ENCODE data around the gene LUC7L. TPM values are rescaled to one million over a fixed set of nuclear protein-coding genes. Genes with fewer than 3 reads are reported as not detected.

Gene LUC7L
- total RNA-seq, 1 experiment from 2014 or later, result 137 TPM

DNA sequence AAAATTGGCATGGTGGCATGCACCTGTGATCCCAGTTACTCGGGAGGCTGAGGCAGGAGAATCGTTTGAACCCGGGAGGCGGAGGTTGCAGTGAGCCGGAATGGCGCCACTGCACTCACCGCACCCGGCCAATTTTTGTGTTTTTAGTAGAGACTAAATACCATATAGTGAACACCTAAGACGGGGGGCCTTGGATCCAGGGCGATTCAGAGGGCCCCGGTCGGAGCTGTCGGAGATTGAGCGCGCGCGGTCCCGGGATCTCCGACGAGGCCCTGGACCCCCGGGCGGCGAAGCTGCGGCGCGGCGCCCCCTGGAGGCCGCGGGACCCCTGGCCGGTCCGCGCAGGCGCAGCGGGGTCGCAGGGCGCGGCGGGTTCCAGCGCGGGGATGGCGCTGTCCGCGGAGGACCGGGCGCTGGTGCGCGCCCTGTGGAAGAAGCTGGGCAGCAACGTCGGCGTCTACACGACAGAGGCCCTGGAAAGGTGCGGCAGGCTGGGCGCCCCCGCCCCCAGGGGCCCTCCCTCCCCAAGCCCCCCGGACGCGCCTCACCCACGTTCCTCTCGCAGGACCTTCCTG is 49.1 kb downstream of the LUC7L start, which contains the start of gene HBQ1:
Gene HBQ1 (plus strand): TSS at position 359 of the 575 bp plus-strand sequence. CDS start 28 bp downstream, at position 387.
- Histone ChIP-seq H2BK5ac (ENCODE audit: insufficient read length, low read length) (no peak within 1 kb of the TSS), H3K14ac (ENCODE audit: insufficient read depth, low read length) (peak within 1 kb of the TSS; percentile 25; the same call in 1 of the 2 replicates), H2BK20ac (ENCODE audit: low read depth, low read length, poor library complexity, severe bottlenecking) (no peak within 1 kb of the TSS), H3K79me2 (ENCODE audit: insufficient read depth, low read length) (no peaks in the 10 kb centered on the region), H3K27ac (ENCODE audit: insufficient read length, low read depth, low read length) (no peak within 1 kb of the TSS), H3K9ac (ENCODE audit: extremely low read depth, insufficient read length, low read length) (no peak within 1 kb of the TSS), H3K18ac (ENCODE audit: insufficient read length, low read depth, low read length) (no peak within 1 kb of the TSS), H2BK12ac (ENCODE audit: insufficient read length, low read depth, low read length) (no peak within 1 kb of the TSS), H4K5ac (ENCODE audit: insufficient read length, low read depth, low read length) (no peak within 1 kb of the TSS), H2BK120ac (ENCODE audit: low read depth, low read length, poor library complexity, severe bottlenecking) (no peak within 1 kb of the TSS), H4K8ac (replicated peaks; ENCODE audit: insufficient read length, low read depth, low read length) (no peak within 1 kb of the TSS), H2AK5ac (ENCODE audit: insufficient read length, low read length) (no peak within 1 kb of the TSS), H3K23me2 (ENCODE audit: insufficient read length, low read depth, low read length, poor library complexity, severe bottlenecking) (peaks cover 5% of the 10 kb centered on the region), H3K27me3 (ENCODE audit: insufficient read depth, low read length) (peaks cover 34% of the 10 kb centered on the region), H4K91ac (ENCODE audit: insufficient read length, low read depth, low read length) (no peak within 1 kb of the TSS), H3K56ac (ENCODE audit: insufficient read length, low read depth, low read length) (no peak within 1 kb of the TSS), H3K4me2 (ENCODE audit: insufficient read depth, insufficient read length, low read length) (peak within 1 kb of the TSS; percentile 35), H3K4me1 (ENCODE audit: insufficient read depth, low read length) (no peaks in the 10 kb centered on the region), H4K20me1 (ENCODE audit: control insufficient read depth, insufficient read depth, insufficient read length) (no peaks in the 10 kb centered on the region), H2AFZ (ENCODE audit: low read length) (no peak within 1 kb of the TSS), H3T11ph (ENCODE audit: low read length) (no peak within 1 kb of the TSS), H3K4ac (ENCODE audit: low read depth, low read length) (no peak within 1 kb of the TSS), H3K9me3 (ENCODE audit: control insufficient read depth, low read depth, low read length) (no peaks in the 10 kb centered on the region), H3K79me1 (ENCODE audit: insufficient read depth, low read depth, low read length, poor library complexity, severe bottlenecking) (no peaks in the 10 kb centered on the region), H2BK15ac (ENCODE audit: low read depth, low read length) (no peak within 1 kb of the TSS), H3K23ac (ENCODE audit: insufficient read length, low read depth, low read length) (no peak within 1 kb of the TSS)
- no CpG with 5 or more reads among the region's 59 CpGs for WGBS (ENCODE audit: extremely low coverage, insufficient read length, low lambda C conversion rate)
- peaks cover 4 to 7% of the 10 kb centered on the region in 2 experiments; a peak in 1 of 4 replicates for H3K4me1 Mint-ChIP-seq
- H3K4me3 Mint-ChIP-seq, result peak within 1 kb of the TSS; percentile 52 to 72
- H3K27me3 Mint-ChIP-seq (ENCODE audit: low read depth), result peaks cover 44% of the 10 kb centered on the region
- no peak within 1 kb of the TSS for H3K27ac Mint-ChIP-seq
- peak; percentile 57 for DNase-seq
- peaks cover 2 to 10% (median 3%) of the 10 kb centered on the region in 3 experiments; a peak in 6 of 7 replicates for H3K36me3 Mint-ChIP-seq (ENCODE audit: insufficient read depth in 1 of 3, low read depth in 3 of 3)
- TF ChIP-seq, protein P1, sequence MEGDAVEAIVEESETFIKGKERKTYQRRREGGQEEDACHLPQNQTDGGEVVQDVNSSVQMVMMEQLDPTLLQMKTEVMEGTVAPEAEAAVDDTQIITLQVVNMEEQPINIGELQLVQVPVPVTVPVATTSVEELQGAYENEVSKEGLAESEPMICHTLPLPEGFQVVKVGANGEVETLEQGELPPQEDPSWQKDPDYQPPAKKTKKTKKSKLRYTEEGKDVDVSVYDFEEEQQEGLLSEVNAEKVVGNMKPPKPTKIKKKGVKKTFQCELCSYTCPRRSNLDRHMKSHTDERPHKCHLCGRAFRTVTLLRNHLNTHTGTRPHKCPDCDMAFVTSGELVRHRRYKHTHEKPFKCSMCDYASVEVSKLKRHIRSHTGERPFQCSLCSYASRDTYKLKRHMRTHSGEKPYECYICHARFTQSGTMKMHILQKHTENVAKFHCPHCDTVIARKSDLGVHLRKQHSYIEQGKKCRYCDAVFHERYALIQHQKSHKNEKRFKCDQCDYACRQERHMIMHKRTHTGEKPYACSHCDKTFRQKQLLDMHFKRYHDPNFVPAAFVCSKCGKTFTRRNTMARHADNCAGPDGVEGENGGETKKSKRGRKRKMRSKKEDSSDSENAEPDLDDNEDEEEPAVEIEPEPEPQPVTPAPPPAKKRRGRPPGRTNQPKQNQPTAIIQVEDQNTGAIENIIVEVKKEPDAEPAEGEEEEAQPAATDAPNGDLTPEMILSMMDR (conservative IDR thresholded peaks at IDR 0.05), result peak; percentile 68
- no peaks in the 10 kb centered on the region for H3K9me3 Mint-ChIP-seq
